ENCODE data around the gene IZUMO4. TPM values are rescaled to one million over a fixed set of nuclear protein-coding genes. Genes with fewer than 3 reads are reported as not detected.
"Not testable (repeated sequence)": the region's sequence is repeated elsewhere in the genome, so short reads cannot be mapped to it uniquely, and the experiment has no call there.

The IZUMO4 gene
- polyA plus RNA-seq, 1 donor: 2.9 TPM

- no peak for DNase-seq
Observed at GRCh38 chr19:2129022-2129421, 32.3 kb downstream of the IZUMO4 start.

GRCh38 chr19:2129486-2129885 lies 32.8 kb downstream of the IZUMO4 start:
- no peak for DNase-seq

- no peak for DNase-seq
Observed at GRCh38 chr19:2129892-2130770, 33.4 kb downstream of the IZUMO4 start.

- DNase-seq: not testable (repeated sequence)
Observed at GRCh38 chr19:2131012-2131975, 34.6 kb downstream of the IZUMO4 start.

- no peak for DNase-seq
Observed at GRCh38 chr19:2132191-2132590, 35.5 kb downstream of the IZUMO4 start.

- DNase-seq: no peak
Observed at GRCh38 chr19:2132731-2133490, 36.2 kb downstream of the IZUMO4 start.

- no peak for DNase-seq
Observed at GRCh38 chr19:2135474-2136402, 39.0 kb downstream of the IZUMO4 start.

- DNase-seq: no peak
Observed at GRCh38 chr19:2136796-2137195, 40.1 kb downstream of the IZUMO4 start.

- DNase-seq: no peak
Observed at GRCh38 chr19:2138061-2138728, 41.5 kb downstream of the IZUMO4 start.

- DNase-seq: no peak
Observed at GRCh38 chr19:2139385-2140137, 42.8 kb downstream of the IZUMO4 start.

- DNase-seq: no peak
Observed at GRCh38 chr19:2140138-2140569, 43.4 kb downstream of the IZUMO4 start.

- no peak for DNase-seq
Observed at GRCh38 chr19:2142173-2142829, 45.6 kb downstream of the IZUMO4 start.

- DNase-seq: no peak
Observed at GRCh38 chr19:2144190-2144589, 47.5 kb downstream of the IZUMO4 start.

- no peak for DNase-seq
Observed at GRCh38 chr19:2145831-2146241, 49.1 kb downstream of the IZUMO4 start.

- no peak for DNase-seq
Observed at GRCh38 chr19:2148482-2149135, 51.9 kb downstream of the IZUMO4 start.
